Bone marrow (tissue), 2 donors: ENCODE results near the gene GADD45GIP1.
"Not testable (repeated sequence)": the region's sequence is repeated elsewhere in the genome, so short reads cannot be mapped to it uniquely, and the experiment has no call there.

Source experiments
- DNase-seq, 2 donors: peaks; one replicate each; lab custom pipeline; 2025; lab: John Stamatoyannopoulos, UW

GADD45GIP1 gene

GRCh38 chr19:12957389-12957952, 448 bp upstream of the GADD45GIP1 start:
- not testable (repeated sequence) for DNase-seq

- DNase-seq = no peak
Measured at GRCh38 chr19:12955996-12956395, 1.0 kb downstream of the GADD45GIP1 start.

- DNase-seq = not testable (repeated sequence)
Measured at GRCh38 chr19:12955575-12955974, 1.4 kb downstream of the GADD45GIP1 start.

DNA sequence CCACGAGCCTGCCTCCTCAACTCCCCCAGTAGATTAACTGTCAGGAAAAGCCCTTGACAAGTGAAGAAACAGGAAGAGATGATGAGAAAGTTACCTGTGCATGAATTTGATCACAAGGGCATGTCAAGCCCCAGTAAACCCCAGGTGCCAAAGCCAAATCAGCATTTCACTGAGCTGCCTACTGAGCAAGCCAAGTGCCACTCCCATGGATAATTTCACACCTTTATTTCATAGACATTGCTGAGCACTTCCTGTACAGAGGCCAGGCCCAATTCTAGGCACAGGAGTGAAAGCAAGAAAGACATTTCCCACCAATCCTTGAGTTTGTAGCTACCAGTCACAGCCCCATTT, 2.4 kb downstream of the GADD45GIP1 start:
- no peak for DNase-seq

DNA sequence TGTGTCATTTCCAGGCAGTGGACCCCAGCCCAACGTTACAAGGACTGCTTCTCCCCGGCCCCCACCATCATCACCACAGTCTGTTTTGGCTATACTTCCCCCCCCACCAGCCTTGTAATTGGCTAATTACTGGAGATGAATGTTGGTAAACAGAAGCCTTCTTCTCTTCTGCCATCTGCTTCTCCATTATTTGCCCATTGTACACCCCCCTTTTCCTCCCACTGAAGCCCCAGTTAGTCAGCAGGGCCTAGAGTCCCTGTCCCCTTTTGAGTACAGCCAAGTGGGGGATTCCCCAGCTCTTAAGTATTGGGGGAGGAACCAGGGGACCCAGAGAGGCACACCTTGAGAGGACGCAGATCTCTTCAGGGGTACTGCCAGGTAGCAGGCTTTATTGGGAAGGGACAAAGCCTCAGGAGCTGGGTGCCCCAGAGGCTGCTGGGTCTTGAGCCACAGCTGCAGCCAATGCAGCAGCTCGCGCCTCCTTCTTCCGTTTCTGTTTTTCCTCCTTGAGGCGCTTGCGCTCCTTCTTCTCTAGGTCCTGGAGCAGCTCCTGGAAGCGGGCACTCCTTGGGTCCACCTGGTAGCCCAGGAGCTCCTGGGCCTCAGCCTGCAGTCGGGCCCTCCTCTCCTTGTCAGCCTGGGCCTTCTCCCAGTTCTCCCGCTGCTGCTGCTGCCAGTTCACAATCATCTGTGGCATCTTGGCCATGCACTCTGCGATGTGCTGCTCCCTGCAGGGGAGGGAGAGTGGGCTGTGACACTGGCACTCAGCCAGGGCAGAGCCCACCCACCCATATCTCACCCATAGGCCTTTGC, 3.0 kb downstream of the GADD45GIP1 start:
- DNase-seq = peak in 1 of 2 donors; percentile 5

DNA sequence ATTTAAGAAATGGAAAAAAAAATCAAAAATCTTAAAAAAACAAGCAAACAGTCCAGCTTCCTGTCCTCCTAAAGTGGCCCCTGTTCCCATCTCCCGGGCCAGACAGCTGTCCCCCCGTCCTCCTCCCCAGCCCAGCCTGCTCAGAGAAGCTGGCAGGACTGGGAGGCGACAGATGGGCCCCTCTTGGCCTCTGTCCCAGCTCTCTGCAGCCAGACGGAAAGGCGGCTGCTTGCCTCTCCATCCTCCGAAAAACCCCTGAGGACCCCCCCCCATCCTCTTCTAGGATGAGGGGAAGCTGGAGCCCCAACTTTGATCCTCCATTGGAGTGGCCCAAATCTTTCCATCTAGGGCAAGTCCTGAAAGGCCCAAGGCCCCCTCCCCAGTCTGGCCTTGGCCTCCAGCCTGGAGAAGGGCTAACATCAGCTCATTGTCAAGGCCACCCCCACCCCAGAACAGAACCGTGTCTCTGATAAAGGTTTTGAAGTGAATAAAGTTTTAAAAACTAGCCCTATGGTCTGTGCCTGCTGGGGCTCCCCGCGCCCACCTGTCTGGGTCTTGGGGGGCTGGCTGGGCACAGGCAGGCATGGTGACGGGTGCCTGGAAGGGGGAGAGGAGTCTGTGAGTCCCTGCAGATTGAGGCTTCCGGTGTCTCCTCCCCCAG, 3.8 kb downstream of the GADD45GIP1 start:
- no peak for DNase-seq

DNA sequence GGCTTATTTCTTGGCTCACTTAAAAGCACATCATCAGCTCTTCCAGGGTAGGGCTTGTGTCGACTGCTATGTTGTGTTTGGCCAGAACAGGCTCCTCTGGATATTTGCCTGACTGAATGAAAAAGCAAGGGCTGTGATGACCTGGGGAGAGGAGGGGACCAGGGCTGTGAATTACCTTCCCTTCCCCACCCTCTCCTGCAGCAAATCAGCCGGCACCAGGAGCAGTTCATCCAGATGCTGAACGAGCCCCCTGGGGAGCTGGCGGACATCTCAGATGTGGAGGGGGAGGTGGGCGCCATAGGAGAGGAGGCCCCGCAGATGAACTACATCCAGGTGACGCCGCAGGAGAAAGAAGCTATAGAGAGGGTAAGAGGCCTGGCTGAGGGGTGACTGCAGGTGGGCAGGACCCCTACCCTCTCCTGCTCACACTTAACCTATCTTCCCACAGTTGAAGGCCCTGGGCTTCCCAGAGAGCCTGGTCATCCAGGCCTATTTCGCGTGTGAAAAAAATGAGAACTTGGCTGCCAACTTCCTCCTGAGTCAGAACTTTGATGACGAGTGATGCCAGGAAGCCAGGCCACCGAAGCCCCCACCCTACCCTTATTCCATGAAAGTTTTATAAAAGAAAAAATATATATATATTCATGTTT, 4.4 kb downstream of the GADD45GIP1 start:
- no peak for DNase-seq

GRCh38 chr19:12952050-12952449, 5.0 kb downstream of the GADD45GIP1 start:
- not testable (repeated sequence) for DNase-seq

DNA sequence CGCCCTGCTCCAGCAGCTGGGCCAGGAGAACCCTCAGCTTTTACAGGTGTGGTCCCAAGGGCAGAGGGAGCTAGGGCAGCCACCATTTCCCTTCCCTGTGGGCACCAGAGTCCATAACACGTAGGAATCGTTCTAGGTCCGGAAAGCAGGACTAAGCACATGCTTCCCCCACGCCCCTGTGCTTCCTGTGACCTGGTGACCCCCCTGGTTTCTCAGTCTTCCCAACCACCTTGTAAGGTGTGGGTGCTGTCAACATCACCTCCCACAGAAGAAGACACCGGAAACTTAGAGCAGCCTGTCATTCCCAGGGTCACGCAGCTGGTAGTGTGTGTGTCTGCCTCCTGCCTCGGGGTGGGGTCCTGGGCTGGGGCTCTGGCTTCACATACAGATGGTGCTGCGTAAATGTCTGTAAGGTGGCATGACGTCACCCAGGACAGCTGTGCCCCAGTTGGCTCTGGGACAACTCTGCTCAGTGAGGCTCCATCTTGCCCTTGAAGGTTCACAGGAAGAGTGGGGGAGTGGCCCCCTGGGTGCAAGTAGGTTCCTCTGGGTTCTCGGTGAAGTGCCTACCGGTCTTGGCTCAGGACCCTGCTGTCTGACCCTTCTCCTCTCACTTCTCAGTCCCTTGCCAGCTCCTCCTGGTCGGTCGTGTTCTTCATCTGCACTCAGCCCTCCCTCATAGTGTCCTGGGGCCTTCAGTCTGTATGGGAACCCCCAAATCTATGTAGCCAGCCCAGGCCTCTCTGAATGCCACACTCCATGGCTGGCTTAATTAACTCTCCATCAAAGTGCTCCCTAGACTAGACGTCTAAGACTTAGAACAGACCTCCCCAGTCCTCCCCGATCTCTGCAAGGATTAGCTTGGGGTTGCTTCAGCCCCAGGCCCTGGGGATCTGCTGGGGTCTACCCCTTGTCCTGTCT, 7.4 kb downstream of the GADD45GIP1 start:
- DNase-seq = no peak

DNA sequence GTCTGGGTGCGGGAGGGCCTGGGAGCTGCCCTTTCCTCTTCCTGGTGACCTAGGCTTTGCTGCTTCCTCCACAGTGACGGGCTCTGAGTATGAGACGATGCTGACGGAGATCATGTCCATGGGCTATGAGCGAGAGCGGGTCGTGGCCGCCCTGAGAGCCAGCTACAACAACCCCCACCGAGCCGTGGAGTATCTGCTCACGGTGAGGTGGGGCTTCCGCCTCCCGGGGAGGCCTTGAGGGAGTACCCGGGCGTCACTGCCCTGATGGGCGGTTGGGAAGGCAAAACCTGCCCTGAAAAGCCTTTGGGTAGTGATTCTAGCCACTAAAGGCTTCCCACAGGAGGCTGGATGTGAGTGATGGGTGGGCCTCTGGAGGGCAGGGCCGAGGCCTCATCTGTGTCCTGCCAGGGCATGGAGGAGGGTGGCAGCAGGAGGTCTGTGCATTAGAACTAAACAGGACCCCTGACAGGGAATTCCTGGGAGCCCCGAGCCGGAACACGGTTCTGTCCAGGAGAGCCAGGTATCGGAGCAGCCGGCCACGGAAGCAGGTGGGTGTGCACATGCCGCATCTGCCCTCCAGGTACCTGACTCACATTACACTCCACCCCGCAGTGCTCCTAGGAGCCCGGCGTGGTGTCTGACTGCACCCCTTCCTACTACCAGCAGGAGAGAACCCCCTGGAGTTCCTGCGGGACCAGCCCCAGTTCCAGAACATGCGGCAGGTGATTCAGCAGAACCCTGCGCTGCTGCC, 8.2 kb downstream of the GADD45GIP1 start:
- no peak for DNase-seq

GRCh38 chr19:12947702-12948611, 9.1 kb downstream of the GADD45GIP1 start:
- no peak for DNase-seq

GRCh38 chr19:12946731-12947496, 10.1 kb downstream of the GADD45GIP1 start:
- DNase-seq = no peak

DNA sequence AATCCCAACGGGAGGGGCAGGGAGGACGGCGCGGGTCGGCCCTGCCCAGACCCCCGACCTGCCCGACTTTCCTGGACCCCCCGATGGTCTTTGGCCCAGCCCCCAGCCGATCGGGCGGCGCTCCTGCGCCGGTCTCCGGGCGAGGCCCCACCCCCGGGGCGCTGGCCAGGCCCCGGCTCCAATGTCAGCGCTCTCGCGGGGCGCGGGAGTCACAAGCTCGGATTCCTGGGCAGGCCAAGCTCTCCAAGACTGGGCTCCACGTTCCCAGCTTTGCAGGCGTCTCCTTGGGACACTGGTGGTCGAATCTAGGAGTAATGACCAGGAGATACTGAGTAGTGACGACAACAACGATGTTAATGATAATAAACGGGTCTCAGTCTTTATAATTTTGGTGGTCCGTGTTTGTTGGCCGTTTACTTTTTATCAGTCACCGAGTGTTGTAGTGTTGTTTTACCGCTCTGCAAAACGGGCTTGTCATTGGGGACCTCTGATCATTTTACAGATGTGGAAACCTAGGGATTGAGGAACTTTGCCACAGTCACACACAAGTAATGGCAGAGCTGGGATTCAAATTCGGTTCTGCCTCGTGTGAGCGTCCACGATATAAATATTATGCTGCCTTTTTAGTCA, 10.8 kb downstream of the GADD45GIP1 start:
- DNase-seq = peak in 1 of 2 donors; percentile 54

GRCh38 chr19:12945479-12946091, 11.4 kb downstream of the GADD45GIP1 start, which contains the start of gene RAD23A:
TSS of gene RAD23A (plus strand) at chr19:12945862. CDS start at chr19:12945949, 87 bp downstream.
- DNase-seq = peak; percentile 75 to 91

DNA sequence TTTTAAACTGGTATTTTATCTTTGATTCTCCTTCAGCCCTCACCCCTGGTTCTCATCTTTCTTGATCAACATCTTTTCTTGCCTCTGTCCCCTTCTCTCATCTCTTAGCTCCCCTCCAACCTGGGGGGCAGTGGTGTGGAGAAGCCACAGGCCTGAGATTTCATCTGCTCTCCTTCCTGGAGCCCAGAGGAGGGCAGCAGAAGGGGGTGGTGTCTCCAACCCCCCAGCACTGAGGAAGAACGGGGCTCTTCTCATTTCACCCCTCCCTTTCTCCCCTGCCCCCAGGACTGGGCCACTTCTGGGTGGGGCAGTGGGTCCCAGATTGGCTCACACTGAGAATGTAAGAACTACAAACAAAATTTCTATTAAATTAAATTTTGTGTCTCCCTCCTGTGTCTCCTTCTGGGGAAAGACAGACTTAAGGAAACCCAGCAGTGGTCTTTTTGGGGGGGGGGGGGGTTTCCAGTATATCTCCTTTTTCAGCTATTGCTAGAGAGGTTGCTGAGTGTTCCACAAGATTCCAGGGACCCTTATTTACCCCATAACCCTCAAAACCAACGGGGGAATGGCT, 12.8 kb downstream of the GADD45GIP1 start:
- no peak for DNase-seq

- DNase-seq = no peak
Measured at GRCh38 chr19:12943437-12944044, 13.5 kb downstream of the GADD45GIP1 start.

- DNase-seq = no peak
Measured at GRCh38 chr19:12940897-12941296, 16.1 kb downstream of the GADD45GIP1 start.
